Activated CD4-positive, alpha-beta T cell treated with anti-CD3 and anti-CD28 coated beads for 48 hours (primary cell): ENCODE data around the gene GTF2A1L.

Experiments used
- DNase-seq: peaks from one replicate; pipeline ENCODE4 v3.0.0-alpha.2; 2020

GTF2A1L gene

DNA sequence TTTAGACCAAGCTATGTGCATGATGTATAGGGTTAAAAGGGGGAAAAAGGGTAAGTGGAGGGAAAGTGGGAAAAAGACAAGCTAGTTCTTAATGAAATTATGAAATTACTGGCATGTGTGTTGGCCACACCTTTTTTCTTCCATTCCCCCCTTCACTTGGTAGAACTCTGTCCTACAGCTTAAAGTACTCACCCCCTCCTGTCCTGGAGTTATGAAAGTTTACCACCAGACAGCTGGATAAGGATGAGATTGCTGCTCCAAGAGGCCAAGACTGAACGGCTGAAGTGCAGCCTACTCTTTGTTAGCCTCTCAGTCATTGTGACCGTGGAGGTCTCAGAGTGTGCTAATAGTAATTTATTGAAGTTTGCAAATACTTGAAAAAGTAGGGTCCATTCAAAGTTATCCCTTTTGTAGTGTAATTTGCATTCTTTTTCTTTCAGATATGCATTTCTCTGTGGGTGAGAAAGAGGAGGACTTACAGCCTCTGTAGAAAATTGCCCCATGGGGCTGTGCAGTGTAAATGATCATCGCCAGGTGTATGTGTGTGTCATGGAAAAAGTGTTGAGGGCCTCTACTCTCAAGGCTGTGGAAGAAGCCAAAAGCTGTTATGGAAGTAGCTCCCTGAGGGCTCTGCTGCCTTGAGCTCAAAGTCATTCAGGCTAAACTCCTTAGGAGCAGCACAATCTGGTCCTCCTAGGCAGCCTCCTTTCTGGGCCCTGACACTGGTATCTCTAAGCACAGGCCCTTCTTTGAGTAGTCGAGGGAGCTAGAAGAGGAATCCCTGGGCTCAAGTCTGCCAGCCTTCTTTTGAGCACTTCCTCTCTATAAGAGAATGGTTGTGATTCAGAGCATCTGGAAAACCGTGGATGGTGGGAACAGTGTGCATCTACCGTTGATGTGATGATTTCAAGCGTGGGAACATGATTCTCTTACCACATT lies 91.7 kb downstream of the GTF2A1L start:
- DNase-seq, result no peak

DNA sequence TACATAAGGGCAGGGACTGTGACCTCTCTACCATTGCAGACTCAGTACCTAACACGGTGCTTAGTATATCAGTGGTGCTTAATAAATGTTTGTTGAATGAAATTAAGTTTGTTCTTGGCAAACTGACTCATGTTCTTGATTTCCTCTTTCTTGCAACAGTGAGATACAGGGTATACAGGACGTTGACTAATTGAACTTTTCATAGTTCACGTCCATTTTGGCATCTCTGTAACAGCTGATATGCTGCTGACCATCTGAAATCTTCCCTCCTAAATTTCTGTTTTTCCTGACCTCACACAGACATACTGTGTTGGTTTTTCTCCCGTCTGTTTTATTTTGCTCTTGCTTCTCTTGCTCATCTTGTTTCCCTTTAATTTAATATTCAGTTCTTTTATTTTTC lies 93.7 kb downstream of the GTF2A1L start:
- no peak for DNase-seq

DNA sequence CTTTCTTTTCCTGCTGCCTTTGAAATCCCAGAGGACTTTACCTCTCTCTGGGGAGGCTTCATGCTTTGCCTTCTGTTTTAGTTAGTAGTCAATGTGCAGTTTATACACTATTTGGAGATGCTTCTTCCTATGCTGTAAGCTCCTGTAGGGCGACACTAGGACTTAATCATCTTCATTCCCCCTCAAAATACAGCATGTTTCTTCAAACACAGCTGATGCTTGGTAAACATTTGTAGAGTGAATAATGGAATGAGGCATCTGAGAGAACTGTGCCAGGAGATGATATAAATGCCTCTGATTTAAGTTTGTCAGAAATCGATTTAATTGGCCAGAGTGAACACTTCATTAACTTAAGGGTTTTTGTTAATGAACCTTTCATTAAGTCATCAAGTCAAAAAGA lies 94.5 kb downstream of the GTF2A1L start:
- DNase-seq, result no peak

DNA sequence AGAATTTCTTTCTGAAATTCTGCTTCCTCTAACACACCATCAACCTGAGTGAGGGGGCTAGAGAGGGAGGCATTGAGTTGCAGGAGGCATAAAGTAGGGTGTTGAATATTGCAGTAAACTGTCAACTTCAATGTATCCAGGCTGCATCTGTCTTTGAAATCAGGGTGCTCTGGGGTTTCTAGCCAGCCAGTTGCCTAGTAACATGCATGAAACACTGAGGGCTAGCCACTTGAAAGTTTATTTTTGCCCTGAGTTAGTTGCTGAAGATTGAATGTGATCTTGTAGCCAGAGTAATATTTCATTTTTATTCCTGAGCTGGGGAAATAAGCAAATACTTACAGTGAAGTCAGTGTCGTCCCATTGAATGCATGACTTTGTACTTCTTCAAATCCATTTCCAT lies 96.0 kb downstream of the GTF2A1L start:
- no peak for DNase-seq

DNA sequence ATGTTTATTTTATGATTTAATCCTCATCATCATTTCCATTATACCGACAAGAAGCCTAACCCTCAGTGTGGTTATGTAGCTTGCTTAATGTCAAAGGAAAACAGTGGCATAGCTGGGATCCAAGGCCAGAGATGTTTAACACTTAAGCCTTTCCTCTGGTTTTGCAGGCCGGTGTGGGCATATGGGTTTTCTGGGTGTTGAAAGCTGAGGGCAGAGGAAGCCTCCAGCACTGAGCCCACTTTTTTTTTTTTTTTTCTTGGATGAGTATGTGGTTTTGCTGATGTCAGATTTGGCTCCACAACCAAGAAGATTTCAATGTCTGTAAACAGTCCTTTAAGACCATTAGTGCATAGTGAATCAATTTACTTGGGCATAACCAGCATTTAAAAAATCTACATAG lies 96.6 kb downstream of the GTF2A1L start:
- no peak for DNase-seq

DNA sequence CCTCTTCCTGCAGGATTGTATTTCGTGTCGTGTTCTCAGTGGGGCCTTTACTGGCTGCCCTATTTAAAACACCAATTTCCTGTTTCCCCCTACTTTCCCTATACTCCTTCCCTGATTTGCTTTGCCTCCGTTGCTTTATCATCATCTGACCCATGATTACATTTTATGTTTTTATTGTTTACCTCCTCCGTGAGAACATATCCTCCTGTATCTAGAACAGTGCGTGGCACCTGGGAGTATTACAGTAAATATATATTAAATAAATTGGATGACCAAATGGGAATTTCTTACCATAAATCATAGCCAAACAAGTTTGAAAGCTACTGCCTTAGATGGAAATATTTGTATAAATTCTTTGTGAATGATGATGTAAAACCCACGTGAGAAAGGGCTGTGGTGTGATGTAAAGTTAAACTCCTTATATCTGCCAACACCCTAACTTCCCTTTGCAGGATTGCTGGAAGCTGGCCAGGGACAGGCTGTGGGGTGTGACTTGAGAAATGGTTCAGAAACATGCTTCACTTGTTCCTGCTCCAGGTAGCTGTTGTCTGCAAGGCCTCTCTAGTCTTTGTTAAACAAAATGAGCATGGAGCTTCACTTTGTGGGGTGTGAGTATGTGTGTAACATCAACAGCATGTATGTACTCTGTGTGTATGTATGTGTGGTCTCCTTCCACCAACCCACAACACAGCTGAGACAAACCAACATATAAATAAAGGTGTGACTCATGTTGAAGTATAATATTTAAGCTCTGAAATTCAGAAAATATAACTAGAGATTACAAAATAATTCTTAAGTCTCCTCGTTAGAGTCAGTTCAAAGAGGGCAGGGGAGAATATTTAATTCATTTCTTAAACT lies 97.6 kb downstream of the GTF2A1L start:
- DNase-seq, result no peak

DNA sequence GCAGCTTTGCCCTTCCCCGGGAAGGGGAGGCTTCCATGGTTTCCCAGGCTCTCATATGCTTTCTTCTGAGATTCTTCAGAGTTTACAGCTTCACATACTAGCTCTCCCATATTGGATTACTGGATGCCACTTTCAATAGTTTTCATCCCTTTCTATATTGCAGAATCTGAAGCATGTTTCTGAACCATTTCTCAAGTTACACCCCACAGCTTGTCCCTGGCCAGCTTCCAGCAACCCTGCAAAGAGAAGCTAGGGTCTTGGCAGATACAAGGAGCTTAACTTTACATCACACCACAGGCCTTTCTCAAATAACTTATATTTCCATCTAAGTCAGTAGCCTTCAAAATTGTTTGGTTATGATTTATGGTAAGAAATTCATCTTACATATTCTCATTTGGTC lies 98.3 kb downstream of the GTF2A1L start:
- no peak for DNase-seq

DNA sequence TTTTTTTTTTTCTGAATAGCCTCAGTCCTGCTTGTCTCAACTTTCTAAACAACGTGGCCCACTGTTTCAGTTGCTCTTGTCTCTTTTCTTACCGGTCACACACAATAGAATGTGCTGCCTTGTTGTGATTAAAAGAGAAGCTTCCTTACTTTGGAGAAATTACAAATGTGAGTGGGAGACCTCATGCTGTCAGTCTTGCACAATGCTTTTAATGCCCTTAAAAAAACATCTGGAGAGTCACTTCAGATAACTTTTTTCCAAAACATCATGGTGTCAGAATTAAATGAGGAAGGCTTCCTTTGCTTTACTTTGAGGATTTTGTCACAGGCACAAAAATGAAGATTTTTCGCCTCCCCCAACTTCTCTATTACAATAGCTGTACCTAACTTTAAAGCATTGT lies 100.2 kb downstream of the GTF2A1L start:
- DNase-seq, result no peak

DNA sequence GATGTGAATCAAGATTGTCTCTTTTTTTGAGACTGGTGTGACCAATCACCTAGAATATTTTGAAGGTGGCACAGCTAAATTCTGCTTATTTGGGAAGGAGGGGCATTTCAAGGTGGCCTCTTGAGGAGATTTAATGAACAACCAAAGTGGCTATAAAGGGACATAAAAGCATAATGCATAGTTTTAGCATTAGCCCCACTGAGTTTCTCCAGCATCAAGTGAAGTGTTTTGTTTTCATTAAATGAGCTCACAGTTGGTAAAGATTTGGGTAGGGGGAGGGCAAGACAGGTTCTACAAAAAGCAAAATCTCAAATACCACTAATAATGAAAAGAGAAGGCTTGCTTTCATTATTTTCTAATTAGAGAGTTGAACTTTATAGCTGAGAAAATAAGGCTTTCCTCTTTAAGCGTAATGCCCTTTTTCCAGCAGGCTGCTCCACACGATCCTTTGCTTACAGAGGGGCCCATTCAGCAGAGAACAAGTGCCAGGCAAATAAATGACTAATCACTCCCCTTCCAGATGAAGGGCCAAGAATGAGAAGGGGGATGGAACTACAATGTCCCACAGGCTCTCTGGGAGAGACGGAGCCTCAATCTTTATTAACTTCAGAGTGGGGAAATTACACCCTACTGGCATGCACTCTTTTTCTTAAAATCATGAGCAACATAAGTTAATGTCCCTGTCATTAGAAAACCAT lies 102.0 kb downstream of the GTF2A1L start:
- no peak for DNase-seq

DNA sequence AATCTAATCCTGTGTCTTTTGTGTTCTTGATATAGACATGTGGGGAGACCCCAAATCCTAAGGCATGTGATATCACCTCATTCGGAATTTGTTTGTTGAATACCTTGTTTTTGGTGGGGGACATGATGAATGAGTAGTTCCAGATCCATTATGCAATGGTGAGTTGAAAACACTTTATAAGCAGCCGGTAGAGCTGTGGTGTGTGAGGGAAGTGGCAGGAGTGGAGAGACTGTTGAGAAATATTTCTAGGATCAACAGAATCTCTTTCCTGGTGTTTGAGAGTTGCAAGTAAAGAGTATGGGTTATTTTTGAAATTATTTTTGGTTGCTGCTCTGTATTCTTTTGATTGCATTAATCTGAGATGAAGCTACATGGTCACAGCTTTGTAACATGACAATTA lies 103.5 kb downstream of the GTF2A1L start:
- DNase-seq, result no peak

DNA sequence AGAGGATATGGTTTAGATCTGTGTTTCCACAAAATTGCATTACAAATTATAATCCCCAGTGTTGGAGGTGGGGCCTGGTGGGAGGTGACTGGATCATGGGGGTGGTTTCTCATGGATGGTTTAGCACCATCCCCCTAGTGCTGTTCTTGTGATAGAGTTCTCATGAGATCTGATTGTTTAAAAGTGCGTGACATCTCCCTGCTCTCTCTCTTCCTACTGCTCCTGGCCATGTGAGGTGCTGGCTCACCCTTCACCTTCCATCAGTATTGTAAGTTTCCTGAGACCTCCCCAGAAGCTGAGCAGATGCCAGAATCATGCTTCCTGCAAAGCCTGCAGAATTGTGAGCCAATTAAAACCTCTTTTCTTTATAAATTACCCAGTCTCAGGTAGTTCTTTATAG lies 104.7 kb downstream of the GTF2A1L start:
- DNase-seq, result no peak

DNA sequence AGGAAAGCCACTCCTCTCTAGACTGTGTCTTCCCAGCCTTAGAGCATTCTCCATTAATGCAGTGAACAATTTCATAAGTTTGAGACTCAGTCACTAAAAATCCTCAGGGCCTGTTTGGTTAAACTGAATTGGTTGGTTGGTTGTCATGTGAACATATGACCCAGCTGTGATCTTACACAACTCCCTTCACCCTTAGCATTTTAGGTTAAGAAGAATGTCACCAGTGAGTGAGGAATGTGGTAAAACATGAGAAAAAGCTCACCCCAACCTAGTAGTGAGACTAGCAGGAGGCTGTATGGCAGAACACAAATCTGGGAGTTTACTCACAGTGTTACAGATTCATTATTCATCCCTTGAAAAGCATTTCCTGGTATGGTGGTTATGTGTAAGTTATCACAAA lies 105.5 kb downstream of the GTF2A1L start:
- DNase-seq, result no peak

DNA sequence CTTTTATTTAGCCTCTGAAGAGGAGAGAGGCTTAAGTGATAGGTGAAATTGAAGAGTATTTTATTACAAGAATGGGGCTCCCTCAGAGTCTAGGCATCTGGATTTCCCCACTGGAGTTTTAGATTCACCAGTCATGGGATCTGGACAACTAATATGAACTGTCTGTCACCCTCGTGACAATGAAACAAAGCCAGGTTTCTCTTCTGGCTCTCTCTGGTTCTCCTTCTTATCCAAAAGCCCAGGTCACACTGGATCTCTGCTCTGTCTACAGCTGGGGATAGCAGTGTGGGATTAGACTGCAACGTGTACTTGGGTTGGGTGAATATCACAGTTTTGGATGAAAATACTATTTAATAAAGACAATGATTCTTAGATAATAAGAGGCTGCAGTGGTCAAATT lies 106.6 kb downstream of the GTF2A1L start:
- DNase-seq, result no peak

DNA sequence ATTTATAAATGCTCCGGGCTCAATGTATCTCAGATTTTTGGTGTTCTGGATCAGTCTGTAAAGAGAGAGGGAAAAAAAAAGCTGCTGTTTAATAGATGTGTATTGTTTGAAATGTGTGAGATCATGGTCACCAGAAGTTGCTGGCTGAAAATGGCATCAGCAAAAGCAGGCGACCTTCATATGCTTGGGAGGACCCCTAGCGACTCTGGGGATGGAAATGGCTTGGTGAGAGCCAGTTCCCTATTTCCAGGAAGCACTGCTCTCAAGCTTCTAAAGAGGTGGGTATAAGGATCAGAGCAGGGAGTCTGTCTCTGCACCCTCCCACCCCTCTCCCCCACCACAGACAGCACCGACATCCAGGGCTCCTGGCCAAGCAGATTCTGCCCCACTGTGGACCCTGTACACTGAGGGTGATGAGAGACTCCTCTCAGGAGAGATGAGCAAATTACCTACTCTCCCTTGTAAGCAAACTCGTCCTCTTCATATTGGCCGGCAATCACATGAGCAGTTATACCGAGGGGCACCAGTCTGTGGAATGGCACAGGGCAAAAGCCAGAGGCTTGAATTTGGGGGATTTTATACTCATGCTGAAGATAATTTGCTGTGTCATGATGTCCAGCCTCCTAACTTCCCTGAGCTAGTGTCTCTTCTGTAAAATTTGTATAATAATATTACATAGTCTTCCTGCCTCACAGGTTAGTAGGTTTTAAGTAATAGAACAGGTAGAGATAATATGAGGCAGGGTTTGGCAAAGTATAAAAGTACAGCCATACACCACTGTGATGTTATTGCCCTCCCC lies 108.2 kb downstream of the GTF2A1L start:
- DNase-seq, result no peak

DNA sequence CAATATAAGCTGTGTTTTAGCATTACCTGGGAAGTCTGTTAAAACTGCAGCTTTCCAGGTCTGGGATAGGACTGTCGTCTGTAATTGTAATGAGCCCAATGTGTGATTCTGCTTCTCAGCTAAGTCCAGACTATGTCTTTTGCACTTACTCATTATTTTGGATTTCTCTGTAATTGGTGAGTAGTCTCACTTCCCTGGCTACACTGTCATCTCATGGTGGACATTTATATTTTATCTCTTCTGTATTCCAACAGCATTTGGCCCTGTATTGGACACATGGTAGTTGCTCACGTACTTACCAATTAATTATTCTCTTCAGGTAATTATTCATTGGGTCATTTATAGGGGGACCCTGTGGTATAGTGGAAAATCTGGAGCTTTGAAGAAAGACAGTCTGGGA lies 109.9 kb downstream of the GTF2A1L start:
- no peak for DNase-seq

DNA sequence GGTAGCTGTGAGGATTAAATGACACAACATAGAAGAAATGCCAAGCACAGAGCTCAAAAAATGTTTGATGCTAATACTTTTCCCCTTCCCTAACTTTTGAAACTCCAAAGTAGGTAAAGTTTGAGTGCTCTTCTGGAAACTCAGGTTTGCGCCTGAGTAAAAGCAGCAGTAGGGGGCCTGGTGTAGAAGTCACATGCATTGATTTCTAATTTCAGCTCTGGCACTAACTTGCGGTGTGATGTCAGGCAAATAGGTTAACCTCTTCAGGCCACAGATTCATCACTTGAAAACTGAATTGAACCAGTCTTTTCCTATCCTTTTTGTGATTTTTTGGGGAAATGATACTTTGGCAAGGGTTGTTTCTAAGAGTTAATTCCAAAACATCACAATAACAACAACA lies 110.6 kb downstream of the GTF2A1L start:
- no peak for DNase-seq

DNA sequence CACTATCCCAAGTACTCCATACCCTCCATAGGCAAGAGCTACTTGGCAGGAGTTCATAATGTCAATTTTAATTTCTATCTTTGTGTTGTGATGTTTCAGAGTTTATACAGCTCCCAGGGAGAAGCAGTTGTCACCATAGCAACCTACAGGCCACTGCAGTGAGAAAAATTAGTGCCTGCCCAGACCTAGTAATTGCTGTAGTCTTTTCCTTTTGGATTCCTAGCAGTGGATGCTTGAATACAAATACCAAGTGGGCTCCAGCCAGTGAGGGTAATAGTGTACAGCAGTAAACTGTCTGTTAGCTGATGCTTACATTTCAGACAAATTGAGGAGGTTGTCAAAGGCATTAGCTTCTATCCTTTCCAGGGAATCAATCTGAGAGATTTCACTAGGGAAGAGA lies 111.2 kb downstream of the GTF2A1L start:
- DNase-seq, result no peak
